Medulla oblongata (tissue), 1 donor: Measurements from ENCODE around the gene CAMP.
A peak's percentile ranks its signal among the peaks of the same experiment; 100 is the strongest.

Experiments used
- DNase-seq: peaks from one replicate; pipeline ENCODE4 v3.0.0-alpha.2; 2015; ENCODE audit errors: extremely low spot score

The CAMP gene

GRCh38 chr3:48214225-48214624 lies 9.1 kb upstream of the CAMP start:
- no peak for DNase-seq

GRCh38 chr3:48215019-48215418 lies 8.3 kb upstream of the CAMP start:
- no peak for DNase-seq

DNA sequence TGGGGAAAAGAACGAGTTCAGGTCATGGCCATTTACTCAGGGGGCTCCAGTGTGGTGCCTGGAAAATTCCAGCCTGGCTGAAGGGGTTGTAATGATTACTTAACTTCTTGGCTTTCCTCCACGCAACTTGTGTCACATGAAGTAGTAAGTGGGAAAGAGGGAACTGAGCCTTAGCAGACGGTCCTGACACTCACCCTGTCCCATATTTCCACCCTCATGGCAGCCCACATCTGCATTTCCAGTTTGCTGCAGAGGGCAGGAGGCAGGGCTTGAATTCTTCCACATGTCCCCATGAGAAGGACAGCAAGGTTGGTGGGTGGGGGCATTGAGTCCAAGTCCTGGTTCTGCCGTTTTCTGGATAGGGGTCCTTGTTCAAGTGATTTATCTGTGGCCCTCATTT lies 7.8 kb upstream of the CAMP start:
- peak; percentile 79 for DNase-seq

DNA sequence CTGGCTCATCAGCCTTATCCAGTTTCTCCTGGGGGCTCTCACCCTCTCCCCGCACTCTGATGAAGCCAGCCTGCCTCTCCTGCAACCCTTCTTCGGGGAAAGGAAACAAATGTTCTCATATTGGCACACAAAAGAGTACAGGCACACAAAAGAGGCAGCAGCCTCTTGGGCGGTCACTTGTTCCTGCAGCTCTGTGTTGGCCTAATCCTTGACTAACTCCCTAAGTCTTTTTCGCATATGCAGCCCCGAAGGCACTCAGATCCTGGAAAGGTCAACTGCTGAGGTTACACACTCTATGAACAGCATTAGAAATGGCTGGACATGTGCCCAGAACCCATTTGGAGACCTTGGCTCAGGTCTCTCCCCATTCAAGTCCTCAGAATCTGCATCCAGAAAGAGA lies 7.4 kb upstream of the CAMP start:
- peak; percentile 80 for DNase-seq

- no peak for DNase-seq
Observed at GRCh38 chr3:48217449-48217848, 5.8 kb upstream of the CAMP start.

DNA sequence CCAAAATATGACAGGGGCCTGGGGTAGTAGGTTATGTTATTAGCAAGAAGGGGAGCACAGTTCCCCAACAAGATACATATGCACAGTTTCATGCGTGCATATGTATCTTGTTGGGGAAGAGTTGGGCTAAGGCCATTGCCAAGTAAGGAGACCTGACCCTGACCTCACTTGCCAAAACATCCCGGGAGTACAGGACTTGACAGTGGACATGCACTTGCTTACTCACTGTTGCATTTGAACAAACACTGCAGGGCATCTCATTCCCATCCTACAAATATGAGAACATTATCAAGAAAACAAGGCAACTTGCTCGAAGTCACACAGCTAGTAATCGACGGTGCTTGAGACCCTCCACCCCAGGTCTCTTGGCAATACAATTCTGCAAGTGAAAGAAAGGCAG lies 4.8 kb upstream of the CAMP start:
- DNase-seq: no peak

- no peak for DNase-seq
Observed at GRCh38 chr3:48219543-48219942, 3.8 kb upstream of the CAMP start.

GRCh38 chr3:48220746-48221145 lies 2.5 kb upstream of the CAMP start:
- DNase-seq: no peak

GRCh38 chr3:48225587-48225986 lies 2.3 kb downstream of the CAMP start:
- DNase-seq: no peak

DNA sequence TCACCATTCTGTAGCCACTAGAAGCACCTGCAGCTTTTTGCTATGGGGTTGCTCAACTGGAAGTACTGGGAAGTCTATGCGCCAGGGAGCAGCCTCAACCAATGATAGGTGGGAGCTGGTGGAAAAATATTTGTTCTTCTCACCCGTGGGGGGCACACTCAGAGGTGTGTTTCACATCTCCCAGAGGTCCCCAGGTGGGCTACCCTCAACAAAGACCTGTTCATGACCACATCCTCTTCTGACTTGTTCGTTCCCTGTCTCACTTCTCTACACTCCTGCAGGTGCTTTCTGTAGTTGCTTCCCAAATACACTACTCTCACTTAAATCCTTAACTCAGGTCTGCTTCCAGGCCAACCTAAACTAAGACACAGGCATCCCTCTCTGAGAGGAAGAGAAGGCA lies 3.6 kb downstream of the CAMP start:
- no peak for DNase-seq

DNA sequence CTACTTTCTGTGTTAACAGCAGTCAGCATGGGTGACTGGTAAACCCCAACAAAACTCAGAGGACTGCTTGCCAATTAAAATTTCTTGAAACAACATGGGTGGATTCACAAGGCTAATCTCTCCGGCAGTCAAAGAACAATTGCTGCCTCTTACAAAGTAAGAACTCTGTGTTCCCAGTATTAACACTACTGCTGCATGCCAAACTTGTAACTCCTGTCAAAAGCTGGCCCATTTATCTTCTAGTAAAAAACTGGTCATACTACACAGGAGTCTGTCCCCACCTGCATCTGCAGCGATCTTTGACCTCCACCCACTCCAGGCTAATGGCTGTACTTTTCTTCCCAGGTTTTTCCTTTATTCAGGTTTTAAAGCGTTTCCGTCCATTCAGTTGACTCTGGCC lies 8.9 kb downstream of the CAMP start:
- no peak for DNase-seq

DNA sequence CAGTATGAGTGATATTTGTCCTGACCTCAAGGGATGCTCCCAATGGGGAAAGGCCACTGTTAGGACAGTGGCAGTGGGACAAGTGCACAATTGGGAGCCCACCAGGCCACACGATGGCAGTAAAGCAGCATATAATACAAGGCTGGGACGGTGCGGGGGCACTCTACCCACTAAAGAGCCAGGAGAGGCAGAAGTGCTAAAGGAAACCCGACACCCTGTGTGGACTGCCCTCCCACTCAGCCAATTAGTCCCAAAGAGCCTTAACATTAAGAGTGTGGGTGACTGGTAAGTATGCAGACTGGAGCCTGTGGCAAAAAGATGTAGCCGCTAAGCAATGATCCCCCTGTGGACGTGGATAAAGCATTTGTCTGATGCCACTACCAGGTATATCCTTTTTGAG lies 9.4 kb downstream of the CAMP start:
- DNase-seq: peak; percentile 83

GRCh38 chr3:48233542-48233941 lies 10.2 kb downstream of the CAMP start:
- no peak for DNase-seq

DNA sequence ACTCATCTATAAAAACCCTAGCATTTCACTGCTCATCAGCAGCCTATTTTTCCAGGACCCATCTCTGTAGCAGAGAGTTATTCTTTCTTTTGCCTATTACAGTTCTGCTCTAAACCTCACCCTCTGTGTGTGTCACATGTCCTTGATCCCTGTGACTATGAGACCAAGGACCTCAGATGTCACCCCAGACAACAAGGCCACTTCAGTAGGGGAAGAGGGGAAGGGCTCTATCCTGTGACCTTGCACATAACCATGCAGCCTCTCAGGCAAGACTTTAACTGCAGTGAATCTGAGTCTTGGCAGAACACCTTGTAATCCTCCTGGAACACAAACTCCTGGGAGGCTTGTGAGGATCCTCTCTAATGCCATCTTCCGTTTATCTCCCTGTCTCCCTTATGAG lies 13.2 kb downstream of the CAMP start:
- DNase-seq: no peak

GRCh38 chr3:48238531-48239085 lies 15.3 kb downstream of the CAMP start:
- no peak for DNase-seq

DNA sequence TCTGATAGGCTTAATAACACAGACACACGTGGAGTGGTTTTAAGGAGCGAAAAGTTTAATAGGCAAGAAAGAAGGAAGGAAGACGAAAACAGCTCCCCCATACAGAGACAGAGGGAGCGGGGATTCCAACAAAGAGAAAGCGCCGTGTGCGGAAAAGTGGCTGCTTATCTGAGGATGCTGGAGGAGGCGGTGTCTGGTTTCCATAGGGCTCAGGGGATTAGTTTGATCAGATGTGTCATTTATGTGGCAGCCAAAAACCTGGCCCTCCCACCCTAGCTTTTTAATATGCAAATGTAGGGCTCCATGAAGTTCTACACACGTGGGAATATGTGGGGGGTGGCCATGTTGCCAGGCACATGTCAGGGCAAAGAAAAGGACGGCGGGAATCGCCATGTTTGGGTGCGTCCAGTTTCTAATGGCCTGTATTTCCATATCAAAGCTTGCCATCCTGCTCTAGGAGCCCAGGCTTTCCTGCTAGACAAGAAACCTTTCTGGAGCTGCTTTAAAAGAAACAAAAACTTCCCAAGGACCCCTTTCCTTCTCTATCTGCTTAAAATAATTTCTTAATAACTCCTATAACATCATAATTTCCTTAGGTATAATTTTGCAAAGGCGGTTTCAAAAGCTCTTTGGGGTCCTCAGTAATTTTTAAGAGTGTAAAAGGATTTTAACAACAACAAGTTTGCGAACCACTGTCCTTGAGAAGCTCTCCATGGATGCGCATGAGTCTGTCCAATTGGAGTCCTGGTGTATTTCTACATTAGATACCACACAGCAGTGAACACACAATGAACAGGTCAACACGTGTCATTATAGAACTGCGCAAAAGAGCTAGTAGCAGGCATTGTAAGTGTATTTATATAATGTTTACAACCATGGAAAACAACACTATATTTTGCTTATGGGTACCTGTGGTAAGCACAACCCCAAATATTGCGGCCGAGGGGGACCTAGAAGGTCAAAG lies 17.0 kb downstream of the CAMP start:
- no peak for DNase-seq

GRCh38 chr3:48241796-48242455 lies 18.6 kb downstream of the CAMP start:
- no peak for DNase-seq

DNA sequence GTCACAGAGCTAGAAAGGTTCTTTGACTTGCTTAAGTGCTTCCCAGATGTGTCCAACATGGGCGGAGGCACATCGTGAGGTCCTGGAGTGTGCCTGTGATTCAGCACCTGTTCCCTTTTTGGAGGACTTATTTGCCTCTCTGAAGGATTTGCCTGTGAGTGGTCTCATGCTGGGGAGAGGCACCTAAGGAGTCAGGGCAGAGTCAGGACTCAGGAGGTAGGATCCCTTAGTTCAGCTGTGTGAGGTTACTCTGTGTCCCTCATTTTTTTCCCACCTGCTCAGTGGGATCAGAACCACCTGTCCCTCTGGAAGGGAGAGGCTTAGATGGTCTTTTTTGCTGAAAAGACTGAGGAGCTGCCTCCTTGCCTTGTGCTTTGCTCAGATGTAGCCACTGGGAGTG lies 20.6 kb downstream of the CAMP start:
- no peak for DNase-seq

GRCh38 chr3:48244461-48244860 lies 21.2 kb downstream of the CAMP start:
- DNase-seq: no peak

- DNase-seq: no peak
Observed at GRCh38 chr3:48245136-48245535, 21.8 kb downstream of the CAMP start.

- DNase-seq: no peak
Observed at GRCh38 chr3:48247401-48247811, 24.1 kb downstream of the CAMP start.

DNA sequence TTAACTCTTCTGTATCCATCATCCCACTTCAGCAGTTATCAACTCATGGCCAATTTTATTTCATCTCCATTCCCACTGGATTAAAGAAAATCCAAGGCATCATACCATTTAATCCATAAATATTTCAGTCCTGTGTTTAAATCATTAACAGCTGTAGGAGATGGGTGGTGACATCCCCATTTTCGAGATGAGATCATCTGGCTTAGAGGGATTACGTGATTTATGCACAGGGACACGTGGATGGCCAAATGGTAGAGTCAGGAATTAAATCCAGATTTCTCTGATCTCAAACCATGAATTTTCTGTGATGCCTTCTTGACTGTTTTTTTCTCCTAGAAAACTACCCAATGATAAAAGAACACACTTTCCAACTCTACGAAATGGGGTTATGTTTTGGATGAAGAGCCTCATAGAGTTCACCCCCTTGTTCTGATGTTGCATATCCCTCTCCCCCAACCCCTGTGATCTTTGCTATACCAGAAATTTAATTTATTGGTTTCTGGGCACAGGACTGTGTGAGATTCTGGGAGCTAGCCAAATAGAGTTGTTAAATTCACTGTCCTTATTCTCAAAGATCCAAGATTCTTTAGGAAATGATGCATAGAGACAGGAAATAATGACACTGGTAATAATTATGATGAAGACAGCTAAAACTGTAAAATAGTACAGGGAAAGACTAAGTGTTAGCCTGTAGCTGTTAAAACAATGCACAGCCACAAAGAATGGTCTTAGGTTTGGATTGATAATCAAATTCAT lies 25.0 kb downstream of the CAMP start:
- no peak for DNase-seq
